ENCODE results near the gene TYMS.

The TYMS gene

DNA sequence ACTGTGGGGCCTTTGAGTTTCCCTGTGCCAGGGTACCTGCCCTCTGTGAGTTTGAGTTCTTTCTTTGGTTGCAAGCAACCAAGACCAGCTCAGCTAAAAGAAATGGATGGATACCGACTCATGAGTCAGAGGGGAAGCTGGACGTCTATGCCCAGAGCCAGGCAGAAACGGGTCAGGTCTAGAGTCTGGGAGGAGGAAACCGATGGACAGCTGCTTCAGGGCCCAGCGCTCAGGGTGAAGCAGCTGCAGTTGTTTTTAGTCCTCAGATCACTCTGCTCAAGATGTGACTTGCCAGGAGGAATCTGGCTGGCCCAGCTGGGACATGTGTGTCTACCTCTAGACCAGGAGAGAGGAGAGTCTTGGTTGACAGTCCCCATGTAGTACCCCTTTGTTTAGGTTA lies 10.1 kb upstream of the TYMS start:
- DNase-seq (ENCODE audit: low read depth), result no peak

DNA sequence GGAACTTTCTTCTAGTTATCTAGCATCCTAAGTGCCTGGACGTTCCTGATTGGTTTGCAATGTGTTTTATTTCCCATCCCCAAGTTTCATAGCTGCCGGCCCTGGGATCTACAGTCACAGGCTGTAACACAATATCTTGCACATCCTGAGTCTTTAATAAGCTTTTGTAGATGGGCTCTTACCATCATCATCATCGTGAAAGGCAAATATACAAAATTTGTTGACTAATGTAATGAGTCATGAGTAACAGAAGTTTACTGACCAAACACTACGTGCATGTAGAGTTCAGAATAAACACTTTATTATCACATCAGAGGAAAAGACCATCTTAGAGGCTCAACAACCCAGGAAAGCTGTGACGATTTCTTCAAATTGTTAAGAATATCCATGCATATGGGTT lies 8.1 kb upstream of the TYMS start:
- DNase-seq (ENCODE audit: low read depth), result no peak

DNA sequence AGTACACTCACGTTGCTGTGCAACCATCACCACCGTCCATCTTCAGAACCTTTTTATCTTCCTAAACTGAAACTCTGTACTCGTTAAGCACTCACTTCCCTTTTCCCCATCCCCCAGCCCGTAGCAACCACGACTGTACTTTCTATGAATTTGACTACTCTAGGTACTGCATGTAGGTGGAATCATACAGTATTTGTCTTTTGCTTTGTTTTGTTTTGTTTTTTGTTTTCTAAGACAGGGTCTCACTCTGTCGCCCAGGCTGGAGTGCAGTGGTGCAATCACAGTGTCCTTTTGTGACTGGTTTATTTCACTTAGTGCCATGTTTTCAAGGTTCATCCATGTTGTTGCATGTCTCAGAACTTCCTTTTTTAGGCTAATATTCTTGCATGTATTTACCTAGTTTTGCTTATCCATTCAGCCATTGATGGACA lies 7.0 kb upstream of the TYMS start:
- no peak for DNase-seq (ENCODE audit: low read depth)

DNA sequence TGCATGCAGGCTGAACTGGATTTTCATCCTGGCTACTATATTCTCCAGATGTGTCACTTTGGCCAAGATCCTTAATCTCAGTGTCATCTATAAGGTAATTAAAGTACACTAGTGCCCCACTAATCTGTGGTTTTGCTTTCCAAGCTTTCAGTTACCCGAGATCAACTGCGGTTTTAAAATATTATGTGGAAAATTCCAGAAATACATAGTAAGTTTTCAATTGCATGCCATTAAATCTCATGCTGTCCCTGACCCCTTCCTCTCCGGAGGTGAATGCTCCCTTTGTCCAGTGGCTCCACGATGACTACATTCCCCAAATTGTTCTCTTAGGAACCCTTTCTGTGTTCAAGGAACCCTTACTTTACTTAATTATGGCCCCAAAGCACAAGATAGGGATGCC lies 5.3 kb upstream of the TYMS start:
- DNase-seq (ENCODE audit: low read depth), result no peak

DNA sequence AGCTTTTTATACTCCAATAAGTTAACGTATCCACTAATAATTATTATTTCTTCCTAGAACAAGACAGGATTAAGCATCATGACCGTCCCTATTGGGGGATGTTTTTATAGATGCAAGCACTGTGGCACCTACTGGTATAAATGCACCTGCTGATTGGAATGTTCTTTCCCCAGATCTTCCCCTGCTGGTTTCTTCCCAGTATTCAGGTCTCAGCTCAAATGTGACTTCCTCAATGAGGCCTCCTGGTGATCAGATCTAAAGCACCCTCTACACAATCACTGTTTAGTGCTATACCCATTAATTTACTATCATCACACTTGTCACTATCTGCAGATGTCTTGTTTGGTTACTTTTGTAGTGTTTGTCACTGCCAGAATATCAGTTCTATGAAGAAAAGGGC lies 3.9 kb upstream of the TYMS start:
- no peak for DNase-seq (ENCODE audit: low read depth)

DNA sequence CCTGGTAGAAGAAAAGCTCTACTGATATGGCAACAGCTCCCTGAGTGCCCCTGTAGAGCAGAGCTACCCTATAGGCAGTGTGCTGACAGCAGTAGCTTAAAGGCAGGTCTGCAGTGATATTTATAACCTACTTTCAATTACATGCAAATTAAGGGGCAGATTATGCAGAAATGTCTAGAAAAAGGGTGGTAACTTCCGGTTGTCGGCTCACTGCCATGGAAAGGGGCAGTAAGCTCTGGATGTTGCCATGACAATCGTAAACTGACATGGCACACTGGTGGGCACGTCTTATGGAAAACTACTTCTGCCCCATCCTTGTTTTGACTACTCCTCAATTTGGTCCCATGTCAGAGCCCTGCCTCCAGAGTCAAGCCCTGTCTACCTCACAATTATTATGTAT lies 2.9 kb upstream of the TYMS start:
- DNase-seq (ENCODE audit: low read depth), result no peak

DNA sequence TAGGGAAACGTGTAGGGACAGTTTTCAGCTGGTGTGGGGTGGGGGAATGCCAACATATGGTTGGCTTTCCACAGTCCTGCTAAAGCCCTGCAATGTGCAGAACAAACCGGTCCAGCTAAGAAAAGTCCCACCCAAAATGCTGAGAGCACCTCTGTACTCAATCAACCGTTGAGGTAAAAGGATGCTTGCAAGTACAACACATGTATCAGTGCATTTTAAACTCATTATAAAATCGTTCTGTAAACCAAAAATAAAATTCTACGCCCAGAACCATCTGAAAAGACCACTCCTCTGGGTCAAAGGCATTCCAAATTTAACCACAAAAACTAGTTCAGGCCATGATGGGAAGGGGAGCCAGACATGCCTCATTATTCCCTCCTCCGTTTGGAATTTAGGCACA lies 2.0 kb upstream of the TYMS start:
- no peak for DNase-seq (ENCODE audit: low read depth)

DNA sequence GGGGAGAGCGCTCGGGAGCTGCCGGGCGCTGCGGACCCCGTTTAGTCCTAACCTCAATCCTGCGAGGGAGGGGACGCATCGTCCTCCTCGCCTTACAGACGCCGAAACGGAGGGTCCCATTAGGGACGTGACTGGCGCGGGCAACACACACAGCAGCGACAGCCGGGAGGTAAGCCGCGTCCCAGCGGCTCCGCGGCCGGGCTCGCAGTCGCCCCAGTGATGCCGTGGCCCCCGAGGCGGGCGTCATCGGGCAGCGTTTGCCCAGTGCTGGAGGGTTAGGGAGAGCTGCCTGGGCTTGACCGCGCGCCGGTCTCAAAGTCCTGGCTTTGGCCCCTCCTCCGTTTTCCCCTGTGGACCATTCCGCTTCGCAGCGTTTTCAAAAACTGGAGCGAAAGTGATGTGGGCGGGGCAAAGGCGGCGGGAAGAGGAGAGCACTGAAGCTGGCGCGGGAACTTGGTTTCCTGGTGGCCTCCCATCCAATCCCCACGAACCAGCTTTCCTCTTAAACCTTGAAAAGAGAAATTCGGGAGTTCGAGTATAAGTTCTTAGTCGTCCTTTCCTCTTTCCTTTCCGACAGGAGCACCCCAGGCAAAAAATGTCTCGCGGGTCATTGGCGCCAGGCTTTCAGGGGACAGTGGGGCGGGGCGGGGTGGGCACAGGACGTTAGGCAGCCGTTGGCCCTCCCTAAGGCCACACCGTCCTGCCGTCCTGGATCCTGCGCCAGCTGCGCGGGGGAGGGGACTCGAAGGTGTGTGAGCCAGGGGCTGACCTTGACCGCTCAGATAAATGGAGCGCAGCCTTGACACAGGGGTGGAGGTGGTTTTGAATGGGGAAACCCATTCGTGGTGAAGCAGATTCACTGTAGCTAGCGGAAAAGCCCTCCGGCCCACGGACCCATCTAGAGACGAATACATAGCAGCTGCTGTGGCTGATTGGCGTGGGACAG lies 821 bp downstream of the TYMS start:
- DNase-seq (ENCODE audit: low read depth), result peak; percentile 30

DNA sequence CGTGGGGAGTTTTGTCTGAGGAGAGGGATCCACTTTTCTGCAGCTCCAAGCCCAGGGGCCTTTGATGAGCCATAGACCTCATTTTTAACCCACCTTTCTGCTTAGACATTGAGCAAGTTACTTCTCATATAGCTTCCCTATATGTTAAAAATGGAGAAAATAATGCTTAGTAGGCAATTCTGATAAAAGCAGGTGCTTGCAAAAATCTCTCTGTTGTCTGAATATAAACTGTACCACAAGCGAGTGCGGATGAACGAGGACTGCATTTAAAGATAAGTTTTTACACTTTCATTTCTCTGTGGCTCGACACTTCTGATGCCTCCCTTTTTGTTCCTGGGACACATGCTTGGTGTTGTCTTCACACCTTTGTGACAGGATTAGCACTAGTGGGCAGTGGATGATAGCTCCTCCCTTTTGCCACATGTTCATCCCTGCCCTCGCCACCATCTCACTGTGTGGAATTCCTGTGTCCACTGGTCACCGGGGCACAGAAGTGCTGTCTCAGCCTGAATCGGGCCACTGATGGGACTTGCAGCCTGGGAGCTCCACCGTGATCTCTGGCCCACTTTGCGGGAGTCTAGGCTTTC lies 1.6 kb downstream of the TYMS start:
- no peak for DNase-seq (ENCODE audit: low read depth)

DNA sequence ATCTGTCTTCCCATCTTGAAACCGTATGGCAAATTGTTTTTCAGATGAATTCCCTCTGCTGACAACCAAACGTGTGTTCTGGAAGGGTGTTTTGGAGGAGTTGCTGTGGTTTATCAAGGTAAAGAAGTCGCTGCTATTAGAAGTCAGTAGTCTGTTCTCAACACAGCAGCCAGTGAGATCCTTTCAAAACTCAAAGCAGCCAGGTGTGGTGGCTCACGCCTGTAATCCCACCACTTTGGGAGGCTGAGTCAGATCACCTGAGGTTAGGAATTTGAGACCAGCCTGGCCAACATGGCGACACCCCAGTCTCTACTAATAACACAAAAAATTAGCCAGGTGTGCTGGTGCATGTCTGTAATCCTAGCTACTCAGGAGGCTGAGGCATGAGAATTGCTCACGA lies 2.1 kb downstream of the TYMS start:
- no peak for DNase-seq (ENCODE audit: low read depth)

DNA sequence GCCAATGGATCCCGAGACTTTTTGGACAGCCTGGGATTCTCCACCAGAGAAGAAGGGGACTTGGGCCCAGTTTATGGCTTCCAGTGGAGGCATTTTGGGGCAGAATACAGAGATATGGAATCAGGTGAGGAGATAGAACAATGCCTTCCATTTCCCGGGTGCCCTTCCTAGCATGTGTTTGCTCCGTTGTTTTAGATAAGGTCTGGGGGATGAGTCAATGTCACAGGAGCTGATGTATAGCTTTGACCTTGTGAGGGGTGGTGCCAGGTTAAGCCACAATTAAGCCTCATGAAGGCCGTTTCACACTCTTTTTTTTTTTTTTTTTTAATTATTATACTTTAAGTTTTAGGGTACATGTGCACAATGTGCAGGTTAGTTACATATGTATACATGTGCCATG lies 4.7 kb downstream of the TYMS start:
- no peak for DNase-seq (ENCODE audit: low read depth)

DNA sequence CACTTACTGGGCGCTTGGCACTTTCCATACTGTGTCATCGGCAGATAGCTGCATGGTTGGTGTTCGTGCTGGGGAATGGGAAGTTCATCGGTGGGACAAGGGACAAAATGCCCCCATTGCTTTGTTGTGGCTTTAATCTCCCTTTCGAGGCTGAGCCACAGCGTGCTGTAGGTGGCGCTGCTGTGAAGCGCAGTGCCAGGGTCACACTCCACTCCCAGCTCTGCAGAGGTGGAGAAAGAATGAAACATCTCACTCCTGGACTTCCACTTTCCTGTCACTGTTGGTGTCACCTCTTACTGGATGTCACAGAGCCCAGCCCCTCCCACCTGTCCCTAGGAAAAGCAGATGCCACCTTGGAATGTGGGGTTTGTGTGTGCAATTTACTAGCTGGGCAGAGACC lies 8.7 kb downstream of the TYMS start:
- DNase-seq (ENCODE audit: low read depth), result no peak

DNA sequence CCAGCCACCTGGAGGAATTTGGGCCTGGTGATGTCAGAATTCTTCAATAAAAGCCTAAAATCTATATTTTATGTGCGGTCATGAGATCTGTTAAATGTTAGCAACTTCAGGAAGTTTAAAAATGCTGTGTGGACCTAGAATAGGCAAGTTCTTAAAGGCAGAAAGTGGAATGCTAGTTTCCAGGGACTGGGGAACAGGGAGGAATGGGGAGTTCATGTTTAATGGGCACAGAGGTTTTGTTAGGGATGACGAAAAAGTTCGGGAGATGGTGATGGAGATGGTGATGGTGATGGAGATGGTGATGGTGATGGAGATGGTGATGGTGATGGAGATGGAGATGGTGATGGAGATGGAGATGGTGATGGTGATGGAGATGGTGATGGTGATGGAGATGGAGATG lies 9.2 kb downstream of the TYMS start:
- DNase-seq (ENCODE audit: low read depth), result no peak

DNA sequence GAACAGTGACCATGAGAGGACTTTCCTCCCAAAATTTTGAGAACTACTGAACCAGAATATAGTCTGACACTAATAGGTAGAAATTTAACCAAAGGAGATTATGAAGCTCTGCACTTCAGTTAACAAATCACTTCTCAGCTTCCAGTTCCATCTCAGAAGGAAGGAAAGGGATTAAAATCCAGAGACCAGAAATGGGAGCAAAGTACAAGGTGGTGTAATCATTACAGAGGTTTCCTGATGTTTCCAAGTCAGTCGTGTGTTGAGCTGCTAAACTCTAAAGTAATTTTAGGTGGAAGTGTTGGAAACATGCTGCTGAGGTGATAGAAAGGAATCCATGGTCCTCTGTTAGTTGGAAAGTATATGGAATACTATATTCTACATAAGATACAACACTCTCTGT lies 10.8 kb downstream of the TYMS start:
- no peak for DNase-seq (ENCODE audit: low read depth)

DNA sequence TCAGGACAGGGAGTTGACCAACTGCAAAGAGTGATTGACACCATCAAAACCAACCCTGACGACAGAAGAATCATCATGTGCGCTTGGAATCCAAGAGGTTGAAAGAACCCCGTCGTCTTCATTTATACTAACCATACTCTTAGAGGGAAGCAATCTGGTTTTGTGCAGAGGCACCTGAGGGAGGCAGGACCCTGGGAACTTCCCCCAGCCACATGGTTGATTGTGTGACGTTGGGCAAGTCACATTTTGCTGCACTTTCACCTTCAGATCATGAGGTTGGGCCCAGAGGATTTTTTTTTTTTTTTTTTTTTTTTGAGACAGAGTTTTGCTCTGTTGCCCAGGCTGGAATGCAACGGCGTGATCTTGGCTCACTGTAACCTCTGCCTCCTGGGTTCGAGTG lies 11.6 kb downstream of the TYMS start:
- no peak for DNase-seq (ENCODE audit: low read depth)

DNA sequence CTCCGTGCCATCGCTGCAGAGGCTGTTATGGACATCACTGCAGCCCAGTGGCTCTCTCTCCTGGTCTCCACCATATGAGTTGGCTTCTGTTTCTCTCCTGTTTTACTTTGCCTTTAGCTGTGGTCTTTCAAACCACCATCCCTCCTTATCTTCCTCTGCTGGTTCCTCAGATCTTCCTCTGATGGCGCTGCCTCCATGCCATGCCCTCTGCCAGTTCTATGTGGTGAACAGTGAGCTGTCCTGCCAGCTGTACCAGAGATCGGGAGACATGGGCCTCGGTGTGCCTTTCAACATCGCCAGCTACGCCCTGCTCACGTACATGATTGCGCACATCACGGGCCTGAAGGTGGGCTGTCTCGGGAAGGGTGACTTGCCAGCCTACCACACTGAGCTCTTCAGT lies 13.1 kb downstream of the TYMS start:
- DNase-seq (ENCODE audit: low read depth), result no peak

DNA sequence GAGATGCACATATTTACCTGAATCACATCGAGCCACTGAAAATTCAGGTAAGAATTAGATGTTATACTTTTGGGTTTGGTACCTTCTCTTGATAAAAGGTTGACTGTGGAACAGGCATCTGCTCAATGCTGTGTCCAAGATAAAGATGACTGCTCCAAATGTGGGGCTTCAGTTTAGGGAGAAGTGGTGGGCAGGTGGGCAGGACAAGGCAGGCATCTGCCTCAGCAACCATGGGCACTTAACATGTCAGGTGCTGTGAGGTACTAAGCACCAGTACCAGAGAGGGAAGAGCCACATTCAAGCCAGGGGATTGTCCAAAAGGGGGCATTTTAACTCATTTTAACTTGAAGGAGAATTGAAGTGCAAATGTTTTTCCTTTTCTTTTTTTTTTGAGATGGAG lies 14.0 kb downstream of the TYMS start:
- no peak for DNase-seq (ENCODE audit: low read depth)

DNA sequence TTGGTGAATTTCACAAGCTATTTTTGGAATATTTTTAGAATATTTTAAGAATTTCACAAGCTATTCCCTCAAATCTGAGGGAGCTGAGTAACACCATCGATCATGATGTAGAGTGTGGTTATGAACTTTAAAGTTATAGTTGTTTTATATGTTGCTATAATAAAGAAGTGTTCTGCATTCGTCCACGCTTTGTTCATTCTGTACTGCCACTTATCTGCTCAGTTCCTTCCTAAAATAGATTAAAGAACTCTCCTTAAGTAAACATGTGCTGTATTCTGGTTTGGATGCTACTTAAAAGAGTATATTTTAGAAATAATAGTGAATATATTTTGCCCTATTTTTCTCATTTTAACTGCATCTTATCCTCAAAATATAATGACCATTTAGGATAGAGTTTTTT lies 15.9 kb downstream of the TYMS start:
- DNase-seq (ENCODE audit: low read depth), result no peak

DNA sequence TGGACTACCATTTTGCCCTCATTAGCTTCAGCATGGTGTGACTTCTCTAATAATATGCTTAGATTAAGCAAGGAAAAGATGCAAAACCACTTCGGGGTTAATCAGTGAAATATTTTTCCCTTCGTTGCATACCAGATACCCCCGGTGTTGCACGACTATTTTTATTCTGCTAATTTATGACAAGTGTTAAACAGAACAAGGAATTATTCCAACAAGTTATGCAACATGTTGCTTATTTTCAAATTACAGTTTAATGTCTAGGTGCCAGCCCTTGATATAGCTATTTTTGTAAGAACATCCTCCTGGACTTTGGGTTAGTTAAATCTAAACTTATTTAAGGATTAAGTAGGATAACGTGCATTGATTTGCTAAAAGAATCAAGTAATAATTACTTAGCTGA lies 16.3 kb downstream of the TYMS start:
- no peak for DNase-seq (ENCODE audit: low read depth)

DNA sequence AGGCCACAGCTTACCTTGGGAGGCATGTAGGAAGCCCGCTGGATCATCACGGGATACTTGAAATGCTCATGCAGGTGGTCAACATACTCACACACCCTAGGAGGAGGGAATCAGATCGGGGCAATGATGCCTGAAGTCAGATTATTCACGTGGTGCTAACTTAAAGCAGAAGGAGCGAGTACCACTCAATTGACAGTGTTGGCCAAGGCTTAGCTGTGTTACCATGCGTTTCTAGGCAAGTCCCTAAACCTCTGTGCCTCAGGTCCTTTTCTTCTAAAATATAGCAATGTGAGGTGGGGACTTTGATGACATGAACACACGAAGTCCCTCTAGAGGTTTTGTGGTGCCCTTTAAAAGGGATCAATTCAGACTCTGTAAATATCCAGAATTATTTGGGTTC lies 17.9 kb downstream of the TYMS start:
- no peak for DNase-seq (ENCODE audit: low read depth)

DNA sequence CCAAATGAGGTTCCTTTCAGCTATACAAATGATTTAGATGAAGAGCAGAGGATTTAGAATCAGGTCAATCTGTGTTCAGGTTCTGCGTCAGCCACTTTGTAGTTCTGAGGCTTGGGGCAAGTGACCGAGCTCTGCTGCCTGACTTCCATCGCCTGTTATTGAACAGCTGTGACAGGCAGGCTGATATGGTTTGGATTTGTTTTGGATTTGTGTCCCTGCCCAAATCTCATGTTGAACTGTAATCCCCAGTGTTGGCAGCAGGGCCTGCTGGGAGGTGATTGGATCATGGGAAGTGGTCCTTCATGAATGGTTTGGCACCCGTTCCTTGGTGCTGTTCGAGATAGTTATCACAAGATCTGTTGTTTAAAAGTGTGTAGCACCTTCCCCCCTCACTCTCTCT lies 18.6 kb downstream of the TYMS start:
- DNase-seq (ENCODE audit: low read depth), result no peak

DNA sequence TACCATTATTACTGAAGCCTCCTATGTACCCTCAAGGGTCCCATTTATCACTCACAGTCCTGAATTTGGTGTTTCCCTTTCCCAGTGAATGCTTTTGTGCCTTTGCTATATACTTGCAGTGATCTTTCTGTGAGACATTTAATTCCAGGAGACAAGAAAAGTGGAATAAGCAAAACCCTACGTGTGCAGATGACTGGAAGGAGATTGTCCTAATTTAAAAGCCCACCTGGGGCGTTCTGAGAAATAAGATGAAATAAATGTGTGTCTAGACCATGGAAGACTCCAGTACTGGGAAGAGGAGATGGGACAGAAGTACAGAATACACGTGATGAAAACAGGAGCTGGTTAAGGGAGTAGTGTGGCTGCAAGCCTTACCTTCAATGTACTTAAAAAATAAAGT lies 19.3 kb downstream of the TYMS start:
- DNase-seq (ENCODE audit: low read depth), result no peak

DNA sequence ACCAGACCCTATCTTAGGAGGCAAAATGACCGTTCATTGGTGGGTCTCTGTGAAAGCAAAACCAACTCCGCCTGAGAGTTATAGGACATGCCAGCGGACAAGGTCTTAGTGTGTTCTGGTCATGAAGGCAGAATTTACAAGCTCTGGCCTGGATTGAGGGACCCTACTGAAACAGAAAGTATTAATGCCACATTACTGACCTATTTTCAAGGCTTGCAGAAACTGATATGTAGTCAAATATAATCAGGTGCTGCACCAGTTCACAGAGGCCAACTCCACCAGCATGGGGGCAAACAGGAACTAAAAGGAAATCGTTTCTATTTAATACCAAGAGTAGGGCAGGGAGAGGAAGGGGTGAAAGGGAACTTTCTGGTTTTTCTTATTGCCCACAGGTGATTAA lies 19.7 kb downstream of the TYMS start:
- DNase-seq (ENCODE audit: low read depth), result no peak

DNA sequence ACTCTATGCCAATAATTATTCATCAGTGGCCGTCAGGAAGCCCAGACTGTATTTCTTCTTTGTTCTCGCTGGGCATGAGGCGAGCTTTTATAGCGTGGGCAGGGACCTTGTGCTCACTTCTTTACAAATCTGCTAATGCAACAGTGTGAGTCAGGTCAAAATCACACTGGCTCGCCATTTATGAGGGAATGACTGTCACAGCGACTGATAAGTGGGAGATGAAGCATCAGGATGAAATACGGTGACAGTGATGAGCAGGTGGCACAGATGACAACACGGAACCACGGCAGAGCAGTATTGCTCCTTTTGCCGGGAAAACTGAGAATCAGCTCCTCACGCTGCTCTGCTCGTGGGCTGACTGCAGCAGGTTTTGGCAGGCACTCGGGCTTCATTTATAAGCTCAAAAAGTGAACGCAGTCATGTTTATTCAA lies 20.5 kb downstream of the TYMS start:
- DNase-seq (ENCODE audit: low read depth), result no peak
